Epithelial cell of esophagus (primary cell): ENCODE data around the gene HTT.

Experiments used
- DNase-seq: peaks from one replicate; pipeline ENCODE4 v3.0.0; 2010; ENCODE audit warnings: low read depth
- H3K4me3 ChIP-seq: 2 replicates; pipeline ENCODE4 v1.5.1; 2011; ENCODE audit warnings: mild to moderate bottlenecking, low read length, control low read depth
- TF ChIP-seq, protein P1 (sequence below): IDR thresholded peaks from 2 replicates; pipeline ENCODE4 v1.5.1; 2011; ENCODE audit warnings: low read depth, mild to moderate bottlenecking, low read length, control low read depth, inconsistent platforms; ENCODE audit not compliant: insufficient read depth; ENCODE audit errors: missing control alignments

Gene HTT

DNA sequence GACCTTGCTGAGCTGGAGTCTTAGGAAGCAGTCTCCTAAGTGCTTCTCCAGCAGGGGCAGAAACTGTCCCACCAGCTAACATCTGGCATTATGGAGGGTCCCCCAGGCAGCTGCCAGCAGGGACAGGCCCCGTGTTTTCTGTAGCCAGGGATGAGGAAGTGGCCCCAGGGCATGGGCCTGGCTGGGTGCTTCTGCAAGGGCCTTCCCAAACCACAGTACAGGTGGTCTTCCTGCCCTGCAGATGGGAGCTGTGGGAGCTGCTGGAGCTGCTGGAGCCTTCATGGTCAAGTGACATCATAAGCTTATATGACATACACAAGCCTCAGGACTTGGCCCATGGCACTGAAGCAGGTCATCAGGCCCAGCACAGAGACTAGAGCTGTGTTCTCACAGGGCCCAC lies 169.5 kb downstream of the HTT start:
- no peak overlapping the region for H3K4me3 ChIP-seq
- TF ChIP-seq, protein P1, sequence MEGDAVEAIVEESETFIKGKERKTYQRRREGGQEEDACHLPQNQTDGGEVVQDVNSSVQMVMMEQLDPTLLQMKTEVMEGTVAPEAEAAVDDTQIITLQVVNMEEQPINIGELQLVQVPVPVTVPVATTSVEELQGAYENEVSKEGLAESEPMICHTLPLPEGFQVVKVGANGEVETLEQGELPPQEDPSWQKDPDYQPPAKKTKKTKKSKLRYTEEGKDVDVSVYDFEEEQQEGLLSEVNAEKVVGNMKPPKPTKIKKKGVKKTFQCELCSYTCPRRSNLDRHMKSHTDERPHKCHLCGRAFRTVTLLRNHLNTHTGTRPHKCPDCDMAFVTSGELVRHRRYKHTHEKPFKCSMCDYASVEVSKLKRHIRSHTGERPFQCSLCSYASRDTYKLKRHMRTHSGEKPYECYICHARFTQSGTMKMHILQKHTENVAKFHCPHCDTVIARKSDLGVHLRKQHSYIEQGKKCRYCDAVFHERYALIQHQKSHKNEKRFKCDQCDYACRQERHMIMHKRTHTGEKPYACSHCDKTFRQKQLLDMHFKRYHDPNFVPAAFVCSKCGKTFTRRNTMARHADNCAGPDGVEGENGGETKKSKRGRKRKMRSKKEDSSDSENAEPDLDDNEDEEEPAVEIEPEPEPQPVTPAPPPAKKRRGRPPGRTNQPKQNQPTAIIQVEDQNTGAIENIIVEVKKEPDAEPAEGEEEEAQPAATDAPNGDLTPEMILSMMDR, result no peak
- no peak for DNase-seq

DNA sequence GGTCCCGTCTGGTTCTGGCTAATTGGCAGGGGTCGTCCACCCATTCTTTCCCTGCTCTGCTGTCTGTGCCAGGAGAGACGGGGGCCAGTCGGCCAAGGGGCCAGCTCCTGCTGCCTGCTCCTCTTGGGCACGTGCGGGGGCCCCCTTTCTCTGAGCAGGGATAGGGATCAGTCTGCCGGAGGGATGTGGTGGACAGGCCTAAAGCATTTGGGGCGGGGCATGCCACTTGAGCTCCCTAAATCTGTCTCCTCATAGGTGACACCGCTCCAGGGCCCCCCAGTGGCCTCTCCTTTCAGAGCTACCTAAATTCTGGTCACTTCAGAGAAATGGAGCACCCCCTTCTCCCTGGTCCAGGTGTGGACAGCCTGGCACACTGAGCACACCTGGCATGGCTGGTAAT lies 170.3 kb downstream of the HTT start:
- H3K4me3 ChIP-seq, result no peak overlapping the region
- no peak for DNase-seq
- TF ChIP-seq, protein P1, result no peak

DNA sequence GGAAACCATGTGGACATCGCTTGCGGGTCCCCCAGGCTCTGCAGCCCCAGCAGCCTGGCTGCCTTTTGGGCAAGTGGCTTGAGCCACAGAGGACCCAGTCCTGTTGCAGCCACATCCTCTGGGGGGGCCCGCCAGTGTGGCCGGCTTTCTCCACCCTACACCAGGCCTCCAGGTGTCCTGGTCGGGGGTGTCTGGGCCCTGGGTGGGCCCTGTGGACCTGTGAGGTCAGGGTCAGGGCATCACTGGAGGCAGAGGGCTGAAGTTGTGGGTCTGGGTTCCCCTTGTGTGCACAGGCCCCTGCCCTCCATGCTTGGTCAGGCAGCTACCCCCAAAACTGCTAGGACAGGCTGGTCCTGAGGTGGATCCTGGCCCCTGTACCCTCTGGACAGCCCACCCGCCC lies 171.2 kb downstream of the HTT start:
- no peak for DNase-seq
- TF ChIP-seq, protein P1, result no peak
- no peak overlapping the region for H3K4me3 ChIP-seq

DNA sequence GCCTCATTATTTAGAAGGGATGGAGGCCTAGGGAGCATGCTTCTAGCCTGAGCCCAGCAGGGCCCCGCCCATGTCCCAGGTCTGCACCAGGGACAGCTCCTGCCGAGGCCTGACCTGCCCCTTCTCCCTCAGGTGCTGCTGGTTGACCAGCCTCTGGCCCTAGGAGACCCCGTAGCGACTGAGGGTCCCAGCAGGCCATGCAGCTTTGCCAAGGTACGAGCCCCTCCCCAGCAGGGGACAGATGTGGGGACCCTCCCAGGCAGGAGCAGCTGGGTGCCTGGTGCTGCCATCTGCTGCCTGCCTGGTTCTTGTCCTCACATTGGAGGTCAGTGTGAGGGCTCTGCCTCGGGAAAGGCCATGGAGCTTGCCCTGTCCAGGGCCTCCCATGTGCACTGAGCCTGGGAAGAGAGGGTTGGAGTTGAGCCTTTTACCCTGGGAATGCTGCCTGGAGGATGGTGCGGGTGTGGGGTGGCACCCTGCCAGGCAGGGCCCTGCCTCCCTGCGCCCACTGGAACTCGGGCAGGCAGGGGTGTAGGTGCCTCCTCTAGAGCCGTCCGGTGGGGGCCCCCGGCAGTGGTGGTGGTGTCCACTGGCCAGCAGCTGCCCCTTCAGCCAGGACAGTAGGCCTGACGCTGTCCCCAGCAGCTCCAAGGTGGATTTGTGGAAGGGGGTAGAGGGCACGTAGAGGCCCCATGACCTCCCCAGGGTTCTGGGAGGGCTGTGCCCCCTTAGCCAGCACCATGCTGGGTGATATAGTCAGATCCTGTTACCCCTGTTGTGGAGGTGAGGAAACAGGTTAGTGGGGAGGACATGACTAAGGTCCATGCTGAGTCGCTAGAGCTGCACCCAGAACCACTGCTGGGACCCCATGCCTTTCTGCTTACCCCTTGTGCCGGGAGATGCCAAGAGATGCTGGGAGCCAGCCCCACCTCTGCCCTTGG lies 172.2 kb downstream of the HTT start:
- no peak for DNase-seq
- TF ChIP-seq, protein P1, result no peak
- H3K4me3 ChIP-seq, result no peak overlapping the region

DNA sequence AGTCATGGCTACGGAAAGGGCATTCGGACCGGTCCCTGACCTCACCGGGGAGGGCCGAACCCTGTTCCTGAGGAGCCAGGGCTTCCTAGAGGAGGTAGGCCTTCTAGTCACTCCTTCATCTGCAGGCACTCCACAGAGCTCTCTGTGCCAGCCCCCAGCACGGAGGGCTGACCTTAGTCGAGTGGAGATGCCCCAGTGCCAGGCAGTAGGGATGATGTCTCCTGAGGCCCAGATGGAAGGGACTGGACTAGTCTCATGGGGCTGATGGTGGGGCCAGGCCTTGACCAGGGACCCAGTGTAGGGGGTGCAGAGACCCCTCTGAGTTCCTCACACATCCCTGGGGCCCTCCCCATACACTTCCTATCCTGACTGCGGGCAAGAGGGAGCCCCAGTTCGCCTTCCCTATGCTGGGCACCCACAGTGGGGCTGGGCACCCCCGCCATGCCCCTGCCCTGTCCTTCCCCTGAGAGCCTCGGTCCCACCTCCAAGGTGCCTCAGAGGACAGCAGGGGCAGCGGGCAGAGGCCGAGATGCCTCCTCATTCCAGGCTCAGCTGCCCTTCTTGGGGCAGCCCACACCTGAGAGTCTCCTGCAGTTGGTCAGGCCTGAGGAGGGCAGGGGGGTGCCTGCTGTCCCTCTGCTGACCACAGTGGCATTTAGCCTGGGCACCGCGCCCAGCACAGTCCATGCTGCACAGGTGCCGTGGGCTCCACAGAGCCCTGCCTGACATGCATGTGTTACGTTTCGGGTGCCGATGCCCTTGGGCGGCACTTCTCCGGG lies 173.1 kb downstream of the HTT start:
- no peak for DNase-seq
- H3K4me3 ChIP-seq, result no peak overlapping the region
- TF ChIP-seq, protein P1, result no peak

DNA sequence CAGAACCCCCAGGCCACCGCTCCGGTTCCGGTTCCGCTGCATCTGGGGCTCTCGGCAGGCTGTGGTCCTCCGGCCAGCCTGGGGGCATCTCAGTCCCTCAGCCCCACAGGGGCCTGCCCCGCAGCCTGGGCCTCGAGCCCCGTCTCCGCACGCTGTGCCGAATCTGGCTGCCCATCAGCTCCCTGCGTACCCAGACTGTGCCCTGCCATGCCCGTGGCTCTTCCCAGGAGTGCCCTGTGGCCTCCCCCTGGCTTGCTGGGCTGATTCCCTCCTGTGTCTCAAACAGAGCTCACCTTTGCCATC lies 173.6 kb downstream of the HTT start:
- no peak overlapping the region for H3K4me3 ChIP-seq
- TF ChIP-seq, protein P1, result no peak
- DNase-seq, result no peak
